HG03159 (cell line): Measurements from ENCODE around the gene CDC42BPA.
A peak's percentile ranks its signal among the peaks of the same experiment; 100 is the strongest.

Source experiments
- ATAC-seq: cut with Tn5 transposase; IDR thresholded peaks from one replicate; pipeline ENCODE4 v1.9.1; 2021; ENCODE audit warnings: mild to moderate bottlenecking, moderate library complexity; ENCODE audit not compliant: unreplicated experiment

Gene CDC42BPA

DNA sequence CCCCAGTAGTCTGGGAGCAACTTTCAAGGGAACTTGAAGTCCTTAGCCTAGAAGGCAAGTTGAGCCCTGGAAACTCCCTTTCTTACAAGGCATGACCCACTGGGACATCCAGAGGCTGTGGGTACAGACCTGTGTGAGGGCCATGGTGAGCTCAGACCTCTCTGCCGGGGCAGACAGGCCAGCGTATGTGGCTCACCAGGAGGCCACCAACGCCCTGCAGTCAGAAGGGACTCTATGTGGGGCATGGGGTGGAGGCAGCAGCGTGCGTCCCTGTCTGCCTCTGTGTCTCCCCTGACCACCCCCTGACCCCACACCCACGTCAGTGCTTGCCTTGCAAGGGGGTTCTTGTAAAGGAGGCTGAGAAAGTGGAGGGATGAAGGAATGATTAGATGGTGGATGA, 367.4 kb downstream of the CDC42BPA start:
- ATAC-seq, result no peak

DNA sequence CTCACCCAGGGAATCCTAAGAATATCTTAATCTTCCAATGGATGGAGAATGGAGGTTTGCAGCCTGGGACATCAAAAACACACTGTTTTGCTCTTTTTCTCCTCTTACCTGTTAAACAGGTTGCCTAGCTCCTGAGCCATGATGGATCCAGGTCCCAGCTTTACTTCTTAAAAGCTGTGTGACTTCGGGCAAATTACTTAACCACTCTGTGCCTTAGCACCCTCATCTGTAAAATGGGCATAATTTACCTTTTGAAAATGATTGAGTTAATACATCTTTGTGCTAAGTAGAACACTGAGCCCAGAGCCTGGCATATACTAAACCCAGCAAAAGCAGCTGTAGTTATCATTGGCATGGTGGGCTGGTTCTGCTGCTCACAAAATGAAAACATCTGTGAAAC, 368.0 kb downstream of the CDC42BPA start:
- no peak for ATAC-seq

DNA sequence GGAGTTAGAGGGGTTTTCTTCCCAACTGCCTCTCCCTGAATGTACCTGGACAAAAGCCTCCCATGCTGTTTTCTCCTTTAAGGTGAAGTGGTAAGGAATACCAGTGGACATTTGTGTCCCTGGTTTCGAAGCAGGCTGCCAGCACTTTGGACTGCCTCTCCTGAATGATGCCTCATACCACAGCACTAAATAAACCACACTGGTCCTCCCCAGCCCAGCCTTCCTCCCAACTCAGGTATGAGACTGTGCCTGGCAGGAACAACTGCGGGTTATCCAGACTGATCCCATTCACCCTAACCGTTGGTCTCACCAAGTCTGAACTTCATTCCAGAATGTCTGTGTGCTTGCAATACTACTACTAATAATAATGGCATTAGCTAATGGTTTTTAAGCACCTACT, 368.9 kb downstream of the CDC42BPA start:
- ATAC-seq, result no peak

DNA sequence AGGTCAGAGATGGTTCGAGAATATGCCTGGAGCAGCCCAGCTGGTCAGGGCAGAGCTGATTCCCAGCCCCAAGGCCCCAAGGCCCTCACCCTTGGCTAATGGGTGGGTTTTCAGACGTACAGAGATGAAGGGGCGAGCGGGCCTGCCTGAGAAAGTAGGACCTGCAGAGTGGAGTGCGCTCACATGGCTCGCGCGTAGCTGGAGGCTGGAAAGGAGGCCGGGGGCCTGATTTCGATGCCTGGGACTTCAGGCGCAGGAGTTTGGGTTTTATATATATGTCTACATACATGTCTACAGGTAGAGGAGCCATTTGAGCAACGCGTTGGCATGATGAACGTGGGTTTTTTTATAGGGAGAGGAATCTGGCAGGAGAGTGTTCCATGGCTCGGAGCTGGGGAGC, 369.3 kb downstream of the CDC42BPA start:
- ATAC-seq, result no peak

DNA sequence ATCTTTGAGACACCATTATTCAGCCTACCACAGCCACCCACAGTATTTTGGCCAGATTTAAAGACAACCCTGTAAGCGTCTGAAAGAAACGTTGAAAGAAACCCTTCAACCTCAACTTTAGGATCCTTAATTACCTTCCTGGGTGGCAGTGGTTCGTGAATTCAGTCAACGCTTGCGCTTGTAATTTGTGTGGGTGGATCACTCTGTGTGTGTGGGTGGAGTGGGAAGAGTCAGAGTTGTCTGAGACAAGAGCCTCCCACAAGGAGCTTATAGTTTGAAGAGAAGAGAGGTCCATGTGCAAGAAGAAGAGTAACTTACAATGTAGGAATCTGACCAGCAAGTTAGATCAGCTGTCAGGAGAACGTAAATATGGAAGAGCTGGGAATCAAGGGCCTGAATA, 369.8 kb downstream of the CDC42BPA start:
- ATAC-seq, result no peak

DNA sequence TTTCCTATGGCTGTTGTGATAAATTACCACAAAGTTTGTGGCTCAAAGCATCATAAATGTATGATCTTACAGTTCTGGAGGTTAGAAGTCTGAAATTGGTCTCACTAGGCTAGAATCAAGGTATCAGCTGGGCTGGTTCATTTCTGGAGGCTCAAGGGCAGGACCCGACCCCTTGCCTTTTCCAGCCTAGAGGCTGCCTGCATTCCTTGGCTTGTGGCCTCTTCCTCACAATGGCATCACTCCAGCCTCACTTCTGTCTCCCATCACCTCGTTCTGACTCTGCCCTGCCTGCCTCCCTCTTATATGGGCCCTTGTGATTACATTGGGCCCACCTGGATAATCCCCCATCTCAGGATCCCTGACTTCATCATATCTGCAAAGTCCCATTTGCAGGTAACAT, 370.2 kb downstream of the CDC42BPA start:
- ATAC-seq, result no peak

DNA sequence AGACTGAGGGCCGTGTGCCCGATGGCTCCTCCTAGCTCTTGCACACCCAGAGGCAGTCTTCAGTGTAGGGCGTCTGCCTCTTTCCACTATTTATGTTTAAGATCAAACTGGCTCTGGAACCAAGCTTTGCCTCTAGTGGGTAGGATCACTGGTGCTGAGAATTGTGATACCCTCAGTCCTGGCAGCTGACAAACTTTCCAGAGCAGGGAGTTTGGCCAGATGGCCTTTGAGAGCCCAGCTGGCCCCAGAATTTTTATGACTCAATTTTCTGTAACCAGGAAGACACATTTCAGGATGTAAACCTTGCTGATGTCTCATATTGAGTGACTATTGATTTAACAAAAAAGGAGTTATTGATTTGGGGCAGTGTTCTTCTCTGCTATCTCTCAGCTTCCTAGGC, 371.5 kb downstream of the CDC42BPA start:
- no peak for ATAC-seq

DNA sequence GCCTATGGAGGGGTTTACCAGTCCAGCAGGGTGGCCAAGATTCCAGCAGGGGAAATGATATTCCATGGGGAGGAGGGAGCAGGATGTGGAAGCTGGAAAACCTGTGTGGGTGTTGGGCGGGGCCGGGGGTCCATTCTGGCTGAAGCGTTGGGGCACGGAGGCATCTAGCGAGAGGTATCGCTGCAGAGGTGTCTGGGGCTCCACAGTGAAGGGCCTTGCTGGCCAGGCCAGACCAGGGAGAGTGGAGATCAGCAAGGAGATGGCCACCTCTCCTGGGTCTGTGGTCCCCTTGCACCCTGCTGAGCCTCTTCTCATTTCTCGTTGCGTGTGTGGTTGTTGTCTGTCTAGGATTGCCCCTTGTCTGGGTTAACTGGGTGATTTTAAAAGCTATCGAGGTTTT, 372.0 kb downstream of the CDC42BPA start:
- ATAC-seq, result no peak

DNA sequence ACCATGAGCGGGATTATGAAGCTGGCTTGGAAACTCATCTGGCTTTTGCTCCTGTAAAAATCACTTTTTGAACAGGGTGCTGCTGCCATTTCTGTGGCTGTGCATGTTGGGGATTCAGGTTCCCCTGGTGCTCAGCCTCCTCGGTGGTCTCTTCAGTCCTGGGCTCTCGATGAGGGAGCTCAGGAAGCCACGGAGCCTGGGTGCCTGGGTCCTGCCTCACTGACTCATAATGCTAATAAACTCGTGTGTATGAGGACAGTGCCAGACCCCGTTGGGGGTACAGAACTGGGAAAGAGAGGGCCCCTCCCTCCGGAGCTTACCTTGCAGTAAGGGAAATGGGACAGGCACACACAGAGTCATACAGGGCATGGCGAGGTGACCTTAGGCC, 372.4 kb downstream of the CDC42BPA start:
- no peak for ATAC-seq

DNA sequence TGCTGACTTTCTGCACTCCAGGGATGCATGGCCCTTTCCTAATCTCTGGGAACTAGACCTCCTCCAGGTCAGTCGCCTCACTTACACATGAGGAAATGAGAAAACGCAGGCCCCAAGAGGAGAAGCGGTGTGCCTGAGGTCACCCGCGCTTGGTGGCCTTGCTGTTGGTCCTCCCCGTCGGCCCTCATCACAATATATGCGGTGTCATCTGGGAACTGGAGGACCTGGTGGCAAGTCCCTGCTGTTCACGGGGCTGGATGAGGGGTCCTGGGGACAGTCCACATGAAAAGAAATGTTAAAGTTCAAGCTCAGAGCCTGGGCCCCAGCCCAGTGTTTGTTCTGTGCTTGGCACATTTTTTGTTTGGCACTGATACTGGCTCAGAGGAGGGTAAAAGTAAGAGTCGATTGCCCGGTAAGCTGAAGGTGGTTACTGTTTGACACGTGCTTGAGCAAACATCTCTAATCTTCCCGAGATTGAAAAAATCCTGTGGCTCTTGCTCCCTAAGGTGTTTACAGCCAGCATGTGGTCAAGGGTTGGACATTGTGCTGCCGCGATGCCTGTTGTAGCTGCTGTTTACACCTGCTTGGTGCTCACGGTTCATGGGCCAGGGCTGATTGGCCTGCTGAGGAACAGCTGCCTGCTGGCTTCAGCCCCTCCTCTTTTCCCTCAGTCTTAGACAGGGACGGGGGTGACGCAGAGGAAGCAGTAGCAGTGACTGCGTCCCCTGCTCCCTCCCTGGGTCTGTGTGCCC, 373.0 kb downstream of the CDC42BPA start:
- no peak for ATAC-seq

DNA sequence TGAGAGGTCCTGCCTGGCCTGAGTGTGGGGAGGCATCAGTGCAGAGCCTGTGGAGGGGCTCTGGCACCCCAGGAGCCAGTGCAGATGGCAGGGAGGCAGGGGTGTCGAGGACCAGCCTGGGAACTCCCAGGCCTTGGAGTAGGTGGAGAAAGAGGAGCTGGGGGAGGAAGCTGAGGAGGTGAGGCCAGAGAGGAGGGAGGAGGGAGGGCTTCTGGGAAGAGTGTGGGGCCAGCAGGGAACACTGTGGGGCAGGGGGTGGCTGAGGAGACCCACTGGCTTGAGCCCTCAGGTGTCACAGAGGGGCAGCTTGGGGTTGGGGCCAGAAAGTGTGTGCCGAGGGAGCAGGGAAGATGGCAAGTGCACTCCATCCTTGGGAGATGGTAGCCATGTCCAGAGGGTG, 374.4 kb downstream of the CDC42BPA start:
- no peak for ATAC-seq

DNA sequence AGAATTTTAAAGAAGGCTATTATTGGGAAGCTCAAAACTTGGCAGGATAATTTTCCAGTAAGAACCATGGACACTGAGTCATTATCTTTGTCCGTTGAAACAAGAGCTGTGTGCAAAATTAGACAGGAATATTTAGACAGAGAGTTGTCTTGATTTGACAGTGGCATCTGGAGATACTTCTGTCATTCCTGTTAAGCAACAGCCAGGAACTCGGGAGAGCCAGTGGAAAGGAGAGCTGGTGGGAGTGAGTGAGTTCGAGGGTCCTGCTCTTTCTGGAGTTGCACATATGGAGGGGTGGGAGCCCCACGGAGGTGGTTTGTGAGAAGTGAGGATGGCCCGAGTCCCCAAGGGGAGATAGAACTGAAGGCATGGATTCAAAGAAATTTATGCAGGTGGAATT, 375.1 kb downstream of the CDC42BPA start:
- no peak for ATAC-seq

DNA sequence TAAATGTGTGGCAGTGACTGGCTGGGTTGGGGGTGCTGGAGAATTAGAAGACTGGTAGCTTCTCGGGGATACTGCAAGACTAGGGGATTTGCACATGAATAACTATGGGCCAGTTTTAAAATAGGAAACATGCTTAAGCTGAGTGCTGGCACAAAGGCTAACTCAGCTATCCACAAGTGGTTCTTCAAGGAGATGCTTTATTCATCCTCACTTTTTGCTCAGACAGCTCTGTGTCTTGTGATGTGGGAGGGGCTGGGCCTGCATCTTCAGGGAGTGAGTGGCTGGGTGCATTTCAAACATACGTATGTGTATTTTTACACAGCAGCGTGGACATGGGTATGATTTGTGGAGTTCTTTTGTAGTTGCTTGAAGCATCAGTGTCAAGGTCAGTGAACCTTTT, 375.9 kb downstream of the CDC42BPA start:
- ATAC-seq, result no peak

DNA sequence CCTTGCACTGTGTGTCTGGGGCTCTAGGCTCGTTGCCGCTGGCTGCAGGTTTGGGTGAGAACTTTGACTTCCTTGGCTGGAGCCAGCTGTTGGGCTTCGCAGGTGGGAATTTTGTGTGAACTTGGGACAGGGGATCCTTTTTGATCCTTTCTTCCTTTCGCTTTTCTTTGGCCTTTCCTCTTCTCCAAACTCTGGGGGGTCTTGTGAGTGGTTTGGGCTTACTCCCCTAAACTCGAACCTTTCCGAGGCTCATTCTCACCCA, 377.6 kb downstream of the CDC42BPA start:
- ATAC-seq, result no peak

DNA sequence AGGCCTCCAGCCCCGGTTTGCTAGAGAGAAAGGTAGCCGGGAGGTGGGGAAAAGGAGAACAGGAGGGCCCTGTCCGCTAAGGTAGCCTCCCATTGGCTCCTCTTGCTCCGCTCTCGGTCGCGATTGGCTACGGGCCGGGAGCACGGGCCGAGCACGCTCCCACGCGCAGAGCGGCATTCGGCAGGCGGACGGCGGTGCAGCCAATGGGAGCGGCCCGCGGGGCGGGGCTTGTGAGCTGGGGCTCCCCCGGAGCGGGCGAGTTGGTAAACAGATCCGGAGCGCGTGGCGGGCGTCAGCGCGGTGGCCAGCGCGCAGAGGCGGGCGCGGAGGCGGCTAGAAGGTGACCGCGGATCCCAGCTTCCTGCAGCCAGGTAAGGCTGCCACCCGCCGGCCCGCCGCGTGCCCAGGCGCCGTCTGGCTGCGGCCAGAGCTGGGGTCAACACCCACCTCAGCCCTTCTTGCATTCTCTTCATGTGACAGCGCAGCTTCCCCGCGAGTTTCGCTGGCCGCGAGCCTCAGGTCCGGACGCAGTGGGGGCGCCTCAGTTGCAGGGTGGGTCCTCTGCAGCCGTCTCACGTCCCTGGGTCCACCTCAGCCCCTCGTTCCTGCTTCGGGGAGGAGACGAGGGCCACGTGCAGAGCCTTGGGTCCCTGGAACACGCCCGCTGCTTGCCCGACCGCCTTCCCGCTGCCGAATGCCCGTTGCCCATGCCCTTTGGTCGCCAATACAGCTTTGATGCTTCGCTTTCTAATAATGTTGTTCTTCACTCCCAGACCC, 378.1 kb downstream of the CDC42BPA start, which contains the start of gene COQ8A:
TSS of gene COQ8A (plus strand) at position 266 of the 777 bp plus-strand sequence. CDS start 21,092 bp downstream, outside the sequence.
- peak; percentile 96 for ATAC-seq
